B cell (primary cell): ENCODE measurements around the gene CCL13. TPM values are rescaled to one million over a fixed set of nuclear protein-coding genes. Genes with fewer than 3 reads are reported as not detected.

ENCODE experiments used
- ATAC-seq: fragments of 200-7000 bp; cut with Tn5 transposase; one replicate; pipeline ENCODE4 v1.10.0; 2021; ENCODE audit warnings: low read depth, mild to moderate bottlenecking, moderate number of reproducible peaks, moderate library complexity
- CTCF ChIA-PET: fragments of 350-600 bp; sonication (Branson Sonifier 250); formaldehyde crosslinking; loops from one replicate; lab custom pipeline; 2021; ENCODE audit warnings: antibody characterized with exemption, inconsistent platforms; lab: Charles Lee
- POLR2A ChIA-PET: fragments of 350-600 bp; sonication (Branson Sonifier 250); formaldehyde crosslinking; loops from one replicate; lab custom pipeline; 2021; ENCODE audit warnings: antibody characterized with exemption; lab: Charles Lee
- DNase-seq: peaks from one replicate; pipeline ENCODE4 v3.0.0; 2013
- H2AFZ ChIP-seq: 2 replicates; pipeline ENCODE4 v1.6.1; 2012; ENCODE audit warnings: mild to moderate bottlenecking, low read depth, low read length; ENCODE audit not compliant: insufficient read depth, poor library complexity, severe bottlenecking
- H3K27ac ChIP-seq, 2 donors: 1 replicate in 1 of 2; 2 replicates in 1 of 2; pipeline ENCODE4 v1.5.1; 2012 to 2013; ENCODE audit warnings: low read length in 2 of 2, mild to moderate bottlenecking in 2 of 2, moderate library complexity in 1 of 2
- H3K27me3 ChIP-seq, 4 experiments: fragments of 200-600 bp in 1 of 4; sonication (generic) in 1 of 4; replicated peaks in 1 of 4; 1 replicate in 2 of 4; 2 replicates in 2 of 4; pipeline versions ENCODE4 v1.6.1 to v1.7.0; 2013 to 2016; ENCODE audit warnings: low read length in 3 of 4, mild to moderate bottlenecking in 2 of 4, mixed read lengths in 1 of 4, moderate library complexity in 1 of 4; ENCODE audit not compliant: insufficient read depth in 4 of 4, control insufficient read depth in 3 of 4; ENCODE audit errors: control extremely low read depth in 1 of 4
- H3K36me3 ChIP-seq, 2 experiments: replicated peaks in 1 of 2; 1 replicate in 1 of 2; 2 replicates in 1 of 2; pipeline versions ENCODE4 v1.6.1 to v1.7.1; 2013; ENCODE audit warnings: low read length in 1 of 2; ENCODE audit not compliant: insufficient read depth in 2 of 2, control insufficient read depth in 1 of 2; ENCODE audit errors: control extremely low read depth in 1 of 2, extremely low read depth in 1 of 2
- H3K4me1 ChIP-seq, 2 donors: fragments of 200-600 bp in 1 of 2; sonication (generic) in 1 of 2; 1 replicate in 1 of 2; 2 replicates in 1 of 2; pipeline versions ENCODE4 v1.5.1 to v1.6.1; 2013 to 2017; ENCODE audit warnings: low read length in 2 of 2; ENCODE audit not compliant: control insufficient read depth in 2 of 2, insufficient read depth in 2 of 2
- H3K4me2 ChIP-seq: replicated peaks from 2 replicates; pipeline ENCODE3; 2012; ENCODE audit warnings: mild to moderate bottlenecking, low read depth, low read length; ENCODE audit not compliant: poor library complexity, severe bottlenecking
- H3K4me3 ChIP-seq, 5 experiments: fragments of 200-600 bp in 1 of 5; sonication (generic) in 1 of 5; 1 replicate in 3 of 5; 2 replicates in 2 of 5; pipeline versions ENCODE4 v1.5.1 to v1.7.0; 2011 to 2016; ENCODE audit warnings: low read length in 4 of 5, mild to moderate bottlenecking in 4 of 5, low read depth in 2 of 5, control low read depth in 1 of 5, moderate library complexity in 1 of 5; ENCODE audit not compliant: insufficient read depth in 1 of 5; ENCODE audit errors: control extremely low read depth in 1 of 5, extremely low read depth in 1 of 5
- H3K79me2 ChIP-seq: fragments of 200-600 bp; sonication (generic); one replicate; pipeline ENCODE4 v1.6.0; 2016; ENCODE audit warnings: low read length; ENCODE audit not compliant: control insufficient read depth, insufficient read depth
- H3K9ac ChIP-seq: fragments of 200-600 bp; sonication (generic); 2 replicates; pipeline ENCODE4 v1.6.1; 2017; ENCODE audit warnings: mild to moderate bottlenecking, low read length, moderate library complexity
- H3K9me3 ChIP-seq, 3 donors: one replicate each; pipeline versions ENCODE4 v1.6.1 to v1.7.1; 2013; ENCODE audit warnings: low read length in 2 of 3; ENCODE audit not compliant: control insufficient read depth in 2 of 3, insufficient read depth in 1 of 3; ENCODE audit errors: control extremely low read depth in 1 of 3
- H4K20me1 ChIP-seq: 2 replicates; pipeline ENCODE4 v1.6.0; 2012; ENCODE audit warnings: mild to moderate bottlenecking, low read length; ENCODE audit not compliant: insufficient read depth, control insufficient read depth, poor library complexity, severe bottlenecking
- H3K27ac Mint-ChIP-seq: one replicate; pipeline ENCODE4 v1.8.0; 2021; ENCODE audit warnings: mixed read lengths
- H3K27me3 Mint-ChIP-seq: one replicate; pipeline ENCODE4 v1.8.0; 2021; ENCODE audit warnings: mixed read lengths
- H3K4me1 Mint-ChIP-seq: one replicate; pipeline ENCODE4 v1.8.0; 2021; ENCODE audit warnings: mixed read lengths
- H3K4me3 Mint-ChIP-seq: one replicate; pipeline ENCODE4 v1.8.0; 2021; ENCODE audit warnings: mixed read lengths
- H3K9me3 Mint-ChIP-seq: one replicate; pipeline ENCODE4 v1.8.0; 2022; ENCODE audit warnings: mixed read lengths; ENCODE audit not compliant: insufficient read depth
- EZH2 ChIP-seq: IDR thresholded peaks from 2 replicates; pipeline ENCODE4 v1.6.1; 2012; ENCODE audit warnings: borderline replicate concordance, low read depth, mild to moderate bottlenecking, moderate library complexity, low read length; ENCODE audit not compliant: insufficient read depth, poor library complexity, severe bottlenecking
- WGBS: methylation state at CpG from one replicate; pipeline ENCODE4 v1.1.5; 2013; ENCODE audit warnings: missing lambda C conversion rate; ENCODE audit not compliant: insufficient coverage; 5-methylcytosine and 5-hydroxymethylcytosine counted together
- intact Hi-C: fragments of 100-400 bp; cut with micrococcal nuclease; formaldehyde crosslinking; loops from one replicate; pipeline ENCODE4 v1.10.0; 2022
- polyA plus RNA-seq: library from polyadenylated mRNA; depleted of rRNA; stranded (reverse); fragments of >200 nt; gene quantifications from 2 replicates; pipeline ENCODE4 v1.2.3, GENCODE V29; 2012
- total RNA-seq, 2 donors: library from RNA; stranded (reverse); fragments of 120-200 nt in 1 of 2; gene quantifications; 1 replicate in 1 of 2; 2 replicates in 1 of 2; pipeline versions ENCODE4 v1.2.3 to v1.2.4, GENCODE V29; 2013 to 2022
- TF ChIP-seq, protein P1 (sequence below): fragments of 200-600 bp; IDR thresholded peaks from one replicate; pipeline ENCODE4 v1.8.0; 2022; ENCODE audit warnings: antibody characterized with exemption, mild to moderate bottlenecking

Gene CCL13
- total and polyA plus RNA-seq, 2 donors (not counting 1 experiment from before 2014, with no cell fraction given): not detected

DNA sequence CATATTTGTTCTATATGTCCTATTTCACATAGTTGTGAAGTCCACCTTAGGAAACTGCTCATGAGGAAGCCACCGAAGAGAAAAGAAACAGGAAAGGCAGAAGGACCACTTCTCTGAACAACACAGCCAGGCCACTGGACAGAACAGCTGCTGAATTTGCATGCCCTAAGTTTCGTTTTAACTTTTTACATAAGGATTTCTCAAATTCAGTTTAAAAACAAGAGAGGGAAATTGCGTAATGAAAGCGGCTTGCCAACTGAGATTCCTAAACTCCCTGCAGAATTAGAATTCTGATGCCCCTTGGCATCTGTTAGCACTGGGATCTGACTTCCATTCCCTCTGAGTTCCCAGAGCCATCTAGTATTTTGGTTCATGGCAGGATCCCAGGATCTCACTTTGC lies 42.0 kb upstream of the CCL13 start:
- Histone ChIP-seq H3K36me3 (no peaks in the 10 kb centered on the region), H2AFZ (no peak overlapping the region), H3K4me1 (peaks cover 0 to 3% of the 10 kb centered on the region in 2 donors), H3K79me2 (no peaks in the 10 kb centered on the region), H3K27ac (no peak overlapping the region), H3K4me3 (no peak overlapping the region), H4K20me1 (no peaks in the 10 kb centered on the region), H3K9ac (no peak overlapping the region), H3K4me2 (no peak overlapping the region), H3K27me3 (peaks cover 0 to 5% (median 2%) of the 10 kb centered on the region in 4 experiments), H3K9me3 (no peaks in the 10 kb centered on the region)
- 25% methylated on average over 4 of the region's 4 CpGs for WGBS
- no peak for ATAC-seq
- Mint-ChIP-seq H3K4me3 (no peak overlapping the region), H3K4me1 (no peaks in the 10 kb centered on the region), H3K27me3 (peaks cover 35% of the 10 kb centered on the region), H3K27ac (no peak overlapping the region), H3K9me3 (no peaks in the 10 kb centered on the region)
- intact Hi-C loops: no loop called here
- no peak for DNase-seq
- ChIA-PET CTCF (no interaction called here), POLR2A (no interaction called here)
- no peak for TF ChIP-seq EZH2
- TF ChIP-seq, protein P1, sequence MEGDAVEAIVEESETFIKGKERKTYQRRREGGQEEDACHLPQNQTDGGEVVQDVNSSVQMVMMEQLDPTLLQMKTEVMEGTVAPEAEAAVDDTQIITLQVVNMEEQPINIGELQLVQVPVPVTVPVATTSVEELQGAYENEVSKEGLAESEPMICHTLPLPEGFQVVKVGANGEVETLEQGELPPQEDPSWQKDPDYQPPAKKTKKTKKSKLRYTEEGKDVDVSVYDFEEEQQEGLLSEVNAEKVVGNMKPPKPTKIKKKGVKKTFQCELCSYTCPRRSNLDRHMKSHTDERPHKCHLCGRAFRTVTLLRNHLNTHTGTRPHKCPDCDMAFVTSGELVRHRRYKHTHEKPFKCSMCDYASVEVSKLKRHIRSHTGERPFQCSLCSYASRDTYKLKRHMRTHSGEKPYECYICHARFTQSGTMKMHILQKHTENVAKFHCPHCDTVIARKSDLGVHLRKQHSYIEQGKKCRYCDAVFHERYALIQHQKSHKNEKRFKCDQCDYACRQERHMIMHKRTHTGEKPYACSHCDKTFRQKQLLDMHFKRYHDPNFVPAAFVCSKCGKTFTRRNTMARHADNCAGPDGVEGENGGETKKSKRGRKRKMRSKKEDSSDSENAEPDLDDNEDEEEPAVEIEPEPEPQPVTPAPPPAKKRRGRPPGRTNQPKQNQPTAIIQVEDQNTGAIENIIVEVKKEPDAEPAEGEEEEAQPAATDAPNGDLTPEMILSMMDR: no peak

DNA sequence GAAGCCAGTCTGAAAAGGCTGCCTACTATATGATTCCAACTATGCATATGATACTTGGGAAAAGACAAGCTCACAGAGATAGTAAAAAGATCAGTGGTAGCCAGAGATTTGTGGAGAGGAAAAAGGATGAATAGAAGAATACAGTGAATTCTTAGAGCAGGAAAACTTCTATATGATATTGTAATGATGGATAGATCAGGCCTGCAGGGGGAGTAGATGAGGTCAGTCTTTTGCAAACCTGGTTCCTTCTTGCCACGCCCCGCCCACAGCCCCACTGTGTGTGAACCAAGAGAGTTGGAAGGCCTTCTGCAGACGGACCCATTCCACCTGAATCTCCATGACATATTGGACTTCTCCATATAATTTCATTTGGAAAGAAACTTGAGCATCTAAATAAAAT lies 37.8 kb upstream of the CCL13 start:
- no peak for ATAC-seq
- no CpG with 5 or more reads among the region's 3 CpGs for WGBS
- no peak overlapping the region for H3K4me3 Mint-ChIP-seq
- Histone ChIP-seq H3K9me3 (no peaks in the 10 kb centered on the region), H3K79me2 (no peaks in the 10 kb centered on the region), H3K36me3 (no peaks in the 10 kb centered on the region), H3K27ac (no peak overlapping the region), H3K4me3 (no peak overlapping the region), H4K20me1 (no peaks in the 10 kb centered on the region), H2AFZ (no peak overlapping the region), H3K4me1 (peaks cover 0 to 3% of the 10 kb centered on the region in 2 donors), H3K9ac (no peak overlapping the region), H3K4me2 (no peak overlapping the region), H3K27me3 (peaks cover 0 to 5% (median 4%) of the 10 kb centered on the region in 4 experiments)
- H3K27ac Mint-ChIP-seq: no peak overlapping the region
- POLR2A ChIA-PET: no interaction called here
- H3K4me1 Mint-ChIP-seq: no peaks in the 10 kb centered on the region
- CTCF ChIA-PET: no interaction called here
- DNase-seq: no peak
- intact Hi-C loops: no loop called here
- peaks cover 18% of the 10 kb centered on the region for H3K27me3 Mint-ChIP-seq
- TF ChIP-seq EZH2: no peak
- TF ChIP-seq, protein P1: no peak
- no peaks in the 10 kb centered on the region for H3K9me3 Mint-ChIP-seq
